HG03521 (cell line): Measurements from ENCODE around the gene TUSC2.
"Not testable (repeated sequence)": the region's sequence is repeated elsewhere in the genome, so short reads cannot be mapped to it uniquely, and the experiment has no call there.

Source experiments
- ATAC-seq: cut with Tn5 transposase; IDR thresholded peaks from one replicate; pipeline ENCODE4 v1.9.1; 2021; ENCODE audit warnings: mild to moderate bottlenecking, moderate library complexity; ENCODE audit not compliant: unreplicated experiment

TUSC2 gene

DNA sequence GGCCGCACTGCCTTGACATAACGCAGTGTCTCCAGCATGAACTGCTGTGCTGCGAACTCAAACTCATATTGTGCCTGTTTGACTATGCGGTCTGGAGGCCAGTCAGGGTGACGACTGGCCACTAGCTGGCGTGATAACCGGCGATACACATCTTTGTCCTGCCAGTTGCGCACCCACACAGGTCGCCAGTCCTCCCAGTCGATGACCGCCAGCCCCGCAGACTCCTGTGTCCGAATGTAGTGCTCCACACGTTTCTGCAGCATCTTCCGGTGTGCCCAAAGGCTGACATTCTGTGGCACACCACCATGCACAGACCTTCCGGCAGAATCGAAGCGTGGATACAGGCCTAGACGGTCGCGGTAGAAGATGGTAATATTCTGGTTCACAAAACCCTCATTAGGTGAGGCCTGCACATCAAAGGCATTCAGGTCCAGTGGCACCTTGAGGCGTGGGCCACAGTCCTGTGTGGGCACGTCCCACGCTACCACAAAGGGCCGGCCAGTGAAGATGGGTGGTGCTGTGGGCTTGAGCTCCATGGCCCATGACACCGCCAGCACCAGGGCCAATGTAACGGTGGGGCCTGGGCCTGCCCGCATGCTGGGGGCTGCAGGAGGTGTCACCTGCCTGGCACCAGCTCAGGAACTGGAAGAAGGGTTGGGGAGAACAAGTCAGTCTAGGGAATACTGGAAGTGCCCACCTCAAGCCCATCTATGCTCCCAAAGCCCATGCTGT lies 8.0 kb downstream of the TUSC2 start:
- no peak for ATAC-seq

DNA sequence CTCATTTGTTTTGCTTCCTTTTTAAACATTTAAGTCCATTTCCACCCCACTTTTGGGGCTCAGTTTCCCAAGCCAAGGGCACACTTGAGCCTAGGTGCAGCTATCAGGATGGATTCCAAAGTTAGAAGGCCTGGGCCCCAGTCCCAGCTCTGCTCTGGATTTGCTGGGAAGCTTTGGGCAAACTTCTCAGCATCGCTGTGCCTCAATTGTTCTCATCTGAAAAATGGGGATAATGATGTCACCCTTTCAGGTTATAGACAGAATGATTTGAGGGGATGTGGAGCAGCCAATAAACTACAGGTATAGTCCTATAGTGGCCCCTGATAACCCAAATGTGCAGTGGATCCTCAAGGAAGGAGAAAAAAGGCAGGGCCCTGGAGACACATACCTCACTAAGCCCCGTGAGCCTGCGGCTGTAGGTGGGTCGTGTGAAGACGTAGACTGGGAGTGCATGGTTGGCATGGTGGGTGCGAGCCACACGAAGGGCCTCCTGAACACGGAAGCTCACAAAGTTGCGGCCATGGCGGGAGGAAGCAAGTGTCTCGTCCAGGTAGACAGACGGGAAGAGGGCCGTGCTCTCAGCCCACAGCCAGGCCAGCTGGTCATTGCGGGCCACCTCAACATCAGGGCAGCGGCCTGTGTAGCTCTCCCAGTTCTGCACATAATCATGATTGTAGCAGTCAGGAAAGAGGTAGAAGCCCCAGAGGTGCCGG lies 8.7 kb downstream of the TUSC2 start:
- ATAC-seq, result no peak

DNA sequence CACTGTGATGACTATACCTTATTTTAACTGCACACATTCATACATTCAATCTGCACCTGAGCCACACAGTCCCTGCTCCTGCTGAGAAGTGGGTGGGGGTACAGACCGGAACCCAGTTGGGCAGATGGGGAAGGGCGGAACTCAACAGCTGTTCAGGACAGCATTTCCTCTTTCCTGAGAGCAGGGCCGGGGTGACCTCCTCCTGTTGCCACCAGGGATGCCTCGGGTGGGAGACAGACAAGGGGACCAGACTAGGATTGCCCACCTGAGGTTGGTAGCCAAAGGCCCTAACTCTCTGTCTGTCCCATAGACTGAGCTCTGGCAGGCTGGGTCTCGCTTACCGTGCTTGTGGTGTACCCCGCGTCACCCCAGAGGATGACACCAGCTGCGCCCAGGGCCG lies 9.4 kb downstream of the TUSC2 start:
- no peak for ATAC-seq

DNA sequence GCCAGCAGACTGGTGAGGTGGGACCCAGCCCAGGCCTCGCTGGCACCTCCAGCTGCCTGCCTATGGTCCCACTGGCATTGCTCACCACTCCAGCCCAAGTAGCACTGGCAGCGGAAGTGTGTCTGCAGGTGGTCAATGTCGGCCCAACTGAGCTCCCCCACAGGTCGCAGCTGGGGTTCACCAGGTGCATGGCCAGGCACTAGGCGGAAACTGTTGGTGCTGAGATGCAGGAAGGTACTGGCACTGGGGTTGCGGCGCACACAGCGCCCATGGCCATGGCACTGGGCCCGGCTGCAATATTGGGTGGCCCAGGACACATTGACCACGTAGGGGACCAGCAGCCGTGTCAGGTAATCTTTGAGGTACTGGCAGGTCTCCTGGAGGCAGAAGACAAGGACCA lies 9.9 kb downstream of the TUSC2 start:
- ATAC-seq, result no peak

DNA sequence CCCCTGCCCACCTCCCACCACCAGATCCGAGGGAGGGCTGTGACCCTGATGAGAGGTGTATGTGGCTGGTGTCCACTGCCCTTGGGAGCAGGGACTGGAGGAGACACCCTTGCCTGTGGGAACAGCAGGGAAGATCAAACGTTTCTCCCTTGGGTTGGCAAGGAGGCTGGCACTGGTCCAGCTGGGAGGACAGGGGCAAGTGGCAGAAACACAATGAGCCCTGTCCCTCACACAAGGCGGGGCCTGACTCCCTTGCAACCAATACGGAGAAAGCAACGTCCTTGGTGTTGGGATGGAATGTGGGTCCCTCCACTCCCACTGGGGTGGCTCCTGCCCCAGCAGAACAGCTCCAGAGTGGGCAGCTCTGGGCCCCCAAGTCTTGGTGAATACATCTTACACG lies 10.7 kb downstream of the TUSC2 start:
- no peak for ATAC-seq

DNA sequence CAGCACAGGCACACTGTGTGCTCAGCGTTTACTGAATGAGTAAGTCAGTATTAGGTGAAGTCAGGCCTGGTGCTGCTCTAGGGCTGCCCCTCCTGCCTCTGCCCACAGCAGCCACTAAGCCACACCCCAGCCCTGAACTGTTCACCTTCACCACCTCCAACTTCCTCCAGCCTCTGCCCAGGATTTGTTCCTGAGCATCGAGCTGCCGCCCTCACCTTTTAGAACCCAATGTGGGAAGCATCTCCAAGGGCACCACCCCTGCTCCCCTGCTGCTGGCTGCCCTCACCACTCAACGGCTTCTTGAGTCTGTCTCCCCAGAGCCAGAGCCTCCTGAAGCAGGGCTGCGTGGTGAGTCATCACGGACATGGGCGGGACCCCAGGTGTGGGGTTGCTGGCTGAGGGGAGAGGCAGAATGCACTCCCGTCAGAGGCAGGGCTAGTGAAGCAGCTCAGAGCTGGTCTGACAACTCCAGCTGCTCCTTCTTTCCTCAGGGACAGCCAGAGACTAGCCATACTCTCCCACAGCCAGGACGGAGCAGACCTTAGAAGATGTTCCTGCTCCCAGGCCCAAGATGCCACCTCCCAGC lies 11.3 kb downstream of the TUSC2 start:
- no peak for ATAC-seq

DNA sequence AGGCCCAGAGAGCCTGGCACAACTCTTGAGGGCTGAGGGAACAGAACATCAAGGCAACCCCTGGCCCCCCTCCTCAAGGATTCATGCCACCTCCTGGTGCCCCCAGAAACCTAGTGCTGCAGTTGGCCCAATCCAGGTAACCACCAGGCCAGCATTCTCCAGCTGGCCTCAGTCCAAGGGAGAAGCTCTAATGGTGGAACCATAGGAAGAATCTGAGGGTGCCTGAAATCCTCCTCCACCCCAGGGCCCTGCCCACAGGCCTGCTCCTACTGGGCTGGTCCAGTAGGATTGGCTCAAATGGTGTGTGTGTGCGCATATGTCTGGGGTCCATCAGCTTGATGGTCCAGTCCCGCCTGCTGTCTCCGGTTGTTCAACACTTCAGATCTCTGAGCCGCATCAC lies 13.2 kb downstream of the TUSC2 start:
- ATAC-seq, result no peak

DNA sequence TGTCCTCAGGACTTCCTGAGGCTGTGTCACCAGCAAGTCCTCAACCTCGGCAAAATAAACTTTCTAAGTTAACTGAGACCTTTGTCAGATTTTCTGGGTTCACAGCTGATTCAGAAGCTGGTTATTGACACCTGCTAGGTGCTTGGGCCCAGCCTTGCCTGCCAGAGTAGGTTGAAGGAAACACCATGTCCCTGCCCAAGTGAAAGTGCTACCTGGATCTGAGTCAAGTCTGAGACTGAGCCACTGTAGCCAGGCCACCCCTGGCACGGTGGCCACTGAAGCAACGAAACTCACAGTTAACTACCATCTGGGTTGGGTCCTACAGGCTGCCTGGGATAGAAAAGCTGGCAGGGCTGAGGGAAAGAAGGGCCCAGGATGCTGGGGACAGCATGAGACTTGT lies 13.7 kb downstream of the TUSC2 start:
- ATAC-seq, result no peak

DNA sequence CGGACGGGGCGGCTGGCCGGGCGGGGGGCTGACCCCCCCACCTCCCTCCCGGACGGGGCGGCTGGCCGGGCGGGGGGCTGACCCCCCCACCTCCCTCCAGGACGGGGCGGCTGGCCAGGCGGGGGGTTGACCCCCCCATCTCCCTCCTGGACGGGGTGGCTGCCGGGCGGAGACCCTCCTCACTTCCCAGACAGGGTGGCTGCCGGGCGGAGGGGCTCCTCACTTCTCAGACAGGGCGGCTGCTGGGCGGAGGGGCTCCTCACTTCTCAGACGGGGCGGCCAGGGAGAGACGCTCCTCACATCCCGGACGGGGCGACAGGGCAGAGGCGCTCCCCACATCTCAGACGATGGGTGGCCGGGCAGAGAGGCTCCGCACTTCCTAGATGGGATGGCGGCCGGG lies 16.0 kb downstream of the TUSC2 start:
- not testable (repeated sequence) for ATAC-seq

DNA sequence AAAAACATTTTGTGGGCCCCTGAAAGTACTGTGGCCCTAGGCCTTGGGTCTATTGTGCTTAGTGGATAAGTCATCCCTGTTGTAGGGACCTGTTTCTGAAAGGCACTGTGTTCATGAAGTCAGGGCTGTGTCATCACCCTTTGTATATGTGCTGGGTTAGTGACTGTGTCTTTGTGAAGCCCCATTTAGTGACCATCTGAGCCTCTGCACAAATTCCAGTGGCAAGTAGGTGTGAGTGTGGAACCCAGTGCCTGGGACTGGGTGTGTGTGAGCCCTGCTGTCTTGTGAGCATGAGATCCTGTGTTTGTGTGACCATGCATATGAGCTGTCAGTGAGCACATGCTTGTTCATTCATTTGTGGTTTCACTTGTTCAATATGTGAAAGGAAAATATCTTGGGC lies 23.4 kb downstream of the TUSC2 start:
- ATAC-seq, result no peak

DNA sequence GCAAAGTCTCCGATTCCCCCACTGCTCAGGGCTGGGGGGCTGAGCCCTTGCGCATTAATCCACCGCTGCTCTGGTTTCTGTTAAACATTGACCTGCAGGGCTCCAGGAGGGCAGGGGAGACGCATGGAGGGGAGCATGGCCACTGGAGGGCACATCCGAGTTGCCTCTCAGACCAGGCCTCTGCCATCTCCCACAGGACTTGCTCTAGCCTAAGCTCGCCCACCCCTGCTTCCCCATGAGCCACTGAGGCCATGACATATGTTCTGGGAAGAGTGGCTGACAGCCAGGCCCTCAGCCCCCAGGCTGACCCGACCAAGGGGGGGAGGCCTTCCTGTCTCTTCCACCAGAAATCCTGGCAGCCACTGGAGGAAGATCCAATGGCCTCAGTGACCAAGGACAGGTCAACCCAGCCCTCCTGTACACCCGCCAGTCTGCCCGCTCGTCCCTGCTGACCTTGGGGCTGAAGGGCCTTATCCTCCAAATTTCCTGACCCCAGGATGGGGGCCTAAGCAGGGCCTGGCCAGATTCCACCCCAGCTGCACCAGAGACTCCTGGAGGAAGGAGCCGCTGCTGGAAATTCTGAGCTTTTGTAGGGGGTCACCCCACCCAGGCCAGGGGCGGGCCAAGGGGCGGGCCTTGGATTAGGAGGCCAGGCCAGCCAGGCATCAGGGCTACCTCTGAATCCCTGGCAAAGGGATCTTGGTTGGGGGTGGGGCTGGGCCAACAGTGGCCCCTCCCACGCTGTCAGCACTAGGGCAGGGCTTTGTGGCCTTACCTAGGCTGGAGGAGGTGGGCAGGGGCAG lies 24.8 kb downstream of the TUSC2 start, which contains the start of gene HYAL1:
TSS of gene HYAL1 (minus strand) at position 562 of the 803 bp plus-strand sequence. CDS start 618 bp downstream, outside the sequence.
- no peak for ATAC-seq

DNA sequence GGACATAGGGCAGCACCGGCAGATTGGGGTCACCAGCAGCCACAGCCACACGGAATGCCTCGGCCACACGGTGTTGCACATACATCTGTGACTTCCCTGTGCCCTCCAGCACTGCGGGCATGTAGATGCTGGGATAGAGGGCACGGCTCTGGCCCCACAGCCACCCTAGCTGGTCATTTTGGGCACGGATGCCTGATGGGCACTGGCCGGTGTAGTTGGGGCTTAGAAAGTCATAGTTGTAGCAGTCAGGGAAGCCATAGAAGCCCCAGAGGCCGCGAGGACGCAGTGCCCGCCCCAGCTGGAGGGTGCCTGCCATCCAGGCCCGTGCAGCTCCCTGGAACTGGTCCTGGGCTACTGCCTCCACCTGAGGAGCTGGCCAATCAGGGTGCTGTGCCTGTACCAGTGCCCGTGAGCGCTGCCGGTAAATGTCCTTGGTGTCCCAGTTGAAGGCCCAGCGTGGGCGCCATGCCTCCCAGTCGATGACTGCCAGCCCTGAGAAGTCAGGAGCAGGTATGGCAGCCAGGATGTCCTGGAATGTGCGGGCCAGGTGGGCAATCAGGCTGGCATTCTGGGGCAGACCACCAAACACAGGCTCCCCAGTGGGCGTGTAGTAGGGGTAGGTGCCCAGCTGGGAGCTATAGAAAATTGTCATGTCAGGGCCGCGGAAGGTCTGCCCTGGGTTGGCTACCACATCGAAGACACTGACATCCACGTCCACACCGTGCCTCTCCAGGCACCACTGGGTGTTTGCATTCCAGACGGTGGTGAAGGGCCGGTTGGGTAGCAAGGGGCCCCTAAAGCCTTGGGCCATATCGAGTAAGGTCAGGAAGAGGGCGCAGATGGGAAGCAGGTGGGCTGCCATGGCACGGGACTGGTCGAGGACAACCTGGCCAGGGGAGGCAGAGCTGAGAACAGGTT lies 25.7 kb downstream of the TUSC2 start:
- no peak for ATAC-seq

DNA sequence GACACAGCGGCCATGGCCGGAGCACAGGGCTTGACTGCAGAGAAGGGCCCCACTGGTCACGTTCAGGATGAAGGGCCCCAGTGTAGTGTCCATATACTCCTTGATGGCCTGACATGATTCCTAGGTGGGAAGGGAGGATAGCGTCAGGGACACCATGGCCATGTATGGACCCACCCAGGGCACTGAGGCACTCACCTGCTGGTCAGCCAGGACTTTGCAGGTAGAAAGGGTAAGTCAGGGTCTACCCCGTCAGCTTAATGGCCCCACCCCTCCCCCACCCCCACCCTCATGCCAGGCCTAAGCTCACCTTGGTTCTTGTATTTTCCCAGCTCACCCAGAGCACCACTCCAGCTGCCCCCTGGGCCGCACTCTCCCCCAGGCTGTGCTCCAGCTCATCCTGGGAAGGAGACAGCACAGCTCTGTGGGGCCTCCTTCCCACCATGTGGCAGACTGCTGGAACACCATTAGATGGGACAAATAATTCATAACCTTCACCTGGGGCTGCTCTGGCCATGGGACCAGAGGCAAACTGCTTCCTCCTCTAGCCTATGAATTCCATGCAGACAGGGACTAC lies 27.3 kb downstream of the TUSC2 start:
- no peak for ATAC-seq

DNA sequence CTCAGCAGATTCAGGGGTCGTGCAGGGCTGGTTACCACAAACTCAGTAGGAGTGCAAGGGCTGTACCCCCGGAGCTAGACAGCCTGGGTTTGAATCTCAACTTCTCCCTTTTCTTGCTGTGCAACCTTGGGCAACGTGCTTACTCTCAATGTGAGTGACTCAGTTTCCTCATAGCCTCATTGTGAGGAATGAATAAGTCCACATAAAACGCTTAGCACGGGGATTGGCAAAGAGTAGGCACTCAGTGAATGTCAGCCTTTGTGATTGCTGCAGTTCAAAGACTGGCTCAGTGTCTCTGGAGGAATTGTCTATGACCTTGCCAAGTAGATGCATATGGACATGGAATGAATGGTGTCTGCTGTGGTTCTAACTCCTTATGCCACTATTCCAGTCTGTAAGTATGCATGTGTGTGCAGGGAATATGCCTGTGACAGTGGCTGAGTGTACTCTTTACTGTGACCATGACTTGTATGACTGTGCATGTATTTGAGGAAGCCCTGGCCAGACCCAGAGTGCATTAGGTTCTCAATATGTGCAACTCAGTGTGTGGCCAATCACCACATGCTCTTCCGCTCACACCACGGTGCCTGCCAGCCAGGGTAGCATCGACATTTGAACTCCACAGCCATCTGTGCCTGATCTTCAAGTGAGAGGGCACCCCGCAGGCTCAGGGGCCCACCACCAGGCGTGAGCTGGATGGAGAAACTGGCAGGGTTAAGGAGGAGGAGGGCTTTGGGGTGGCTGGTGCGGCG lies 27.9 kb downstream of the TUSC2 start:
- no peak for ATAC-seq

DNA sequence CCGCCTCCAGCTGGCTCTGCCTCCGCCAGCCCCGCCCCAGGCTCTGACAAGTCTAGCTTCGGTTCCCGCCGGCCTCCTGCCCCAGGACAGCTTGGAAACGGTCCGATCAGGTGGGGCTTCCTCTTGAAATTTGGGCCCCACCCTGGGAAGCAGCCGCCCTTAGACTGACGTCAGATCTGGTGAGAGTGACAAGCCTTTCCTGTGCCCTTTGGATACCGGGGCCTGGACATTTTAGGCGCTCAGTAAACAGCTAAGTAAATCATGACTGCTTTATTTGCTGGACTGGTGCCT lies 28.4 kb downstream of the TUSC2 start:
- no peak for ATAC-seq

DNA sequence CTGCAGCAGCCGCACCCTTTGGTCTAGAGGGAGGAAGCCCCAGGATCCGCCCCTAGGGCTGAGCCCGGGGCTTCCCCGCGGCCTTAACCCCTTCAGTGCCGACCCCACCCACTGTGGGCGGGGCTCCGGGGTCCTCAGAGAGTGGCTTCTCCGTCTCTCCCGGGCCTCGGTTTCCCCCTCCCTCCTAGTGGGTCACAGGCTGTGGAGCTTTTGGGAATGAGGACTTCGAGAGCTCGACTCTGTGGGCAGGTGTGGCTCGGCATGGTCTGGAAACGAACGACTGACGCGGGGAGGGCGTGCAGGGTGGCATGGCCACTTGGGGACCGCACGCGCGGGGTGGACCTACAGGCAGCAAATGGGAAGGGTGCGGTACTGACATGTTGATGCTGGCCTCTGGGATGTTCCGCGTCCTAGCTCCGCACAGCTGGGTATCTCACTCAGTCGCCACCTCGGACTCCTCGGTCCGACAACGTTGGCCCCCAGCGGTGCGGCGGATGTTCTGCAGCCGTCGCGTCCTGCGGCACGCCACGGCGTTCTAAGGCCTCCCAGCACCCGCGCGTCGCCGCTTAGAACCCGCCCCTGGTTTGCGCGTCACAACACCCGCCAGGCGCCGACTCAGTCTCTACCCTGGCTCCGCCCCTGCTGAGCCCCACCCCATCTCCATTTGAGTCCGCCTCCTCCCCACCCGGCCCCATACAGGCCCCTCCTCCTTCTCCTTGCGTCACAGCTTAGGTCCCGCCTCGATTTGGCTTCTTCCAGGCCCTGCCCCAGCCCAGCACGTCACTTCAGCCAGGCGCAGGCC lies 29.0 kb downstream of the TUSC2 start, which contains the start of the genes HYAL3 and NAA80:
TSS of gene HYAL3 (minus strand) at position 570 of the 802 bp plus-strand sequence. CDS start 3,803 bp downstream, outside the sequence.
TSS of gene NAA80 (minus strand) at position 570 of the 802 bp plus-strand sequence. CDS start 1,942 bp downstream, outside the sequence.
- ATAC-seq, result peak; percentile 82

DNA sequence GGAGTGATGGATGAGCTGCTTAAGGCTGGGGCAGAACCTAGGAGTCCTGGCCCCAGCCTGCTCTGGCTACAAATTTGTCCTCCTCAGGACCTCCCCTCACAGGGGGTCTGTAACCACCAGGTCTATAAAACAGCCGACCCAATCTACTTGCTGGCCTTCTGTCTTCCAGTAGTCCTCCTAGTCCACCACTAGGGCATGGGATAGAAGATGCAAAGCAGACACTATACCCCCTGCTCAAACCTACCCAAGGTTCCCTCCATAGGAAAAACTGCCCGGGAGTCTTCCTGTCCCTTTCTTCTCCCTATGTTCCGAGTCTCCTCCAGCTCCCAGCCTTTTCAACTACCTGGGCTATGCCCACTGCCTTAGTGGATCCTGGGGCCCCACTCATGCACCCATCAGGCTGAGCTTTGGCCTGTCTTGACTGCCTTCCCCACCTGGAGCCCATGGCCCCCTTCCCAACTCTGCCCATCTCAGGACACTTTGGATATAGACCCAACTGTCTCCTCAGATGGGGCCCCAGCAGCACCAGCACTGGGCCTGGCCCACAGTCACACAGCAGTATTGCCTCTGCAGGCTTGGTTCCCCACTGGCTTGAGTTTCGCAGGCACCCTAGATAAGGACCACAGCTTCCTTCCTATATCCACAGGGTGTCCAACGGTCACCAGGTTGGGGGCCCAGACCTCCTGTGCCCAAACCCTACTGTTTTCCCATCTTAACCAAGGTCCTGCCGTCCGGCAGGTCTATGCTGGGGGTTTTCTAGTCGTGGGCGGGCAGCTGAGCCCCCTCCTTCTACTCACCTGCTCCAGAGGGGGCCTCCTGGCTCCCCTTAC lies 29.9 kb downstream of the TUSC2 start:
- no peak for ATAC-seq
